Measurements from ENCODE around the gene UBE3D.

Gene UBE3D

GRCh38 chr6:82891076-82891475 lies 174.6 kb downstream of the UBE3D start:
- Histone ChIP-seq H3K79me2 (no peaks in the 10 kb centered on the region), H3K27me3 (ENCODE audit: control insufficient read depth, insufficient read depth, low read length) (no peaks in the 10 kb centered on the region), H3K4me3 (ENCODE audit: low read depth, low read length) (no peak overlapping the region), H3K9ac (no peak overlapping the region), H3K4me1 (no peaks in the 10 kb centered on the region), H3K36me3 (ENCODE audit: control insufficient read depth, insufficient read depth, low read length) (no peaks in the 10 kb centered on the region), H3K27ac (no peak overlapping the region), H2AFZ (no peak overlapping the region), H3K9me3 (ENCODE audit: control insufficient read depth, low read length) (no peaks in the 10 kb centered on the region), H3K4me2 (ENCODE audit: low read length) (no peak overlapping the region)
- TF ChIP-seq CTCF (IDR thresholded peaks at IDR 0.05): no peak

GRCh38 chr6:82890240-82890639 lies 175.4 kb downstream of the UBE3D start:
- H3K27ac ChIP-seq: no peak overlapping the region
- H3K79me2 ChIP-seq: no peaks in the 10 kb centered on the region
- H3K9ac ChIP-seq: no peak overlapping the region
- no peak for TF ChIP-seq CTCF (IDR thresholded peaks at IDR 0.05)
- no peaks in the 10 kb centered on the region for H3K27me3 ChIP-seq (ENCODE audit: control insufficient read depth, insufficient read depth, low read length)
- H2AFZ ChIP-seq: no peak overlapping the region
- H3K4me2 ChIP-seq (ENCODE audit: low read length): no peak overlapping the region
- H3K4me1 ChIP-seq: no peaks in the 10 kb centered on the region
- no peaks in the 10 kb centered on the region for H3K36me3 ChIP-seq (ENCODE audit: control insufficient read depth, insufficient read depth, low read length)
- H3K9me3 ChIP-seq (ENCODE audit: control insufficient read depth, low read length): no peaks in the 10 kb centered on the region
- no peak overlapping the region for H3K4me3 ChIP-seq (ENCODE audit: low read depth, low read length)

GRCh38 chr6:82889143-82889542 lies 176.5 kb downstream of the UBE3D start:
- Histone ChIP-seq H3K4me2 (ENCODE audit: low read length) (no peak overlapping the region), H3K36me3 (ENCODE audit: control insufficient read depth, insufficient read depth, low read length) (no peaks in the 10 kb centered on the region), H3K27ac (no peak overlapping the region), H3K9ac (no peak overlapping the region), H3K4me3 (ENCODE audit: low read depth, low read length) (no peak overlapping the region), H3K9me3 (ENCODE audit: control insufficient read depth, low read length) (no peaks in the 10 kb centered on the region), H3K27me3 (ENCODE audit: control insufficient read depth, insufficient read depth, low read length) (no peaks in the 10 kb centered on the region), H2AFZ (no peak overlapping the region), H3K79me2 (no peaks in the 10 kb centered on the region), H3K4me1 (no peaks in the 10 kb centered on the region)
- TF ChIP-seq CTCF (IDR thresholded peaks at IDR 0.05): no peak

GRCh38 chr6:82882363-82883023 lies 183.1 kb downstream of the UBE3D start:
- H3K9ac ChIP-seq: no peak overlapping the region
- no peak for TF ChIP-seq CTCF (IDR thresholded peaks at IDR 0.05)
- no peak overlapping the region for H3K4me2 ChIP-seq (ENCODE audit: low read length)

GRCh38 chr6:82881519-82881918 lies 184.1 kb downstream of the UBE3D start:
- no peak overlapping the region for H3K9ac ChIP-seq
- no peaks in the 10 kb centered on the region for H3K9me3 ChIP-seq (ENCODE audit: control insufficient read depth, low read length)
- no peaks in the 10 kb centered on the region for H3K4me1 ChIP-seq
- no peaks in the 10 kb centered on the region for H3K27me3 ChIP-seq (ENCODE audit: control insufficient read depth, insufficient read depth, low read length)
- TF ChIP-seq CTCF (IDR thresholded peaks at IDR 0.05): no peak
- no peak overlapping the region for H3K4me3 ChIP-seq (ENCODE audit: low read depth, low read length)
- no peak overlapping the region for H3K27ac ChIP-seq
- H2AFZ ChIP-seq: no peak overlapping the region
- H3K79me2 ChIP-seq: no peaks in the 10 kb centered on the region
- H3K4me2 ChIP-seq (ENCODE audit: low read length): no peak overlapping the region
- H3K36me3 ChIP-seq (ENCODE audit: control insufficient read depth, insufficient read depth, low read length): no peaks in the 10 kb centered on the region

More at GRCh38 chr6:82882363-82883023, 183.1 kb downstream of the UBE3D start:
- no peaks in the 10 kb centered on the region for H3K36me3 ChIP-seq (ENCODE audit: control insufficient read depth, insufficient read depth, low read length)
- H3K4me1 ChIP-seq: no peaks in the 10 kb centered on the region
- H3K9me3 ChIP-seq (ENCODE audit: control insufficient read depth, low read length): no peaks in the 10 kb centered on the region
- no peaks in the 10 kb centered on the region for H3K79me2 ChIP-seq
- no peak overlapping the region for H2AFZ ChIP-seq
- no peak overlapping the region for H3K4me3 ChIP-seq (ENCODE audit: low read depth, low read length)
- no peaks in the 10 kb centered on the region for H3K27me3 ChIP-seq (ENCODE audit: control insufficient read depth, insufficient read depth, low read length)
- no peak overlapping the region for H3K27ac ChIP-seq
